KMS-11 (cell line): ENCODE measurements around the gene CTU1.

Source experiments
- H2AFZ ChIP-seq: fragments of 200-600 bp; sonication (generic); 2 replicates; pipeline ENCODE4 v1.6.1; 2016; ENCODE audit warnings: antibody characterized with exemption, mixed run types, low read depth
- H3K27ac ChIP-seq: fragments of 200-600 bp; sonication (generic); 2 replicates; pipeline ENCODE4 v1.6.1; 2016; ENCODE audit warnings: mild to moderate bottlenecking, mixed run types
- H3K27me3 ChIP-seq: fragments of 200-600 bp; sonication (generic); 2 replicates; pipeline ENCODE4 v1.6.1; 2017; ENCODE audit warnings: mild to moderate bottlenecking, low read depth, mixed run types, moderate library complexity; ENCODE audit not compliant: insufficient read depth
- H3K36me3 ChIP-seq: fragments of 200-600 bp; sonication (generic); 2 replicates; pipeline ENCODE4 v1.6.1; 2017; ENCODE audit warnings: mild to moderate bottlenecking, mixed run types; ENCODE audit not compliant: insufficient read depth
- H3K4me1 ChIP-seq: fragments of 200-600 bp; sonication (generic); 2 replicates; pipeline ENCODE4 v1.6.1; 2016; ENCODE audit warnings: mild to moderate bottlenecking, low read depth, mixed run types; ENCODE audit not compliant: poor library complexity, severe bottlenecking
- H3K4me2 ChIP-seq: fragments of 200-600 bp; sonication (generic); 2 replicates; pipeline ENCODE4 v1.7.0; 2016; ENCODE audit warnings: mild to moderate bottlenecking, mixed run types
- H3K4me3 ChIP-seq: fragments of 200-600 bp; sonication (generic); IDR thresholded peaks from 2 replicates; pipeline ENCODE4 v1.6.1; 2017; ENCODE audit warnings: low read depth, low read length, mixed read lengths; ENCODE audit not compliant: insufficient read depth
- H3K79me2 ChIP-seq: fragments of 200-600 bp; sonication (generic); 2 replicates; pipeline ENCODE4 v1.6.1; 2016; ENCODE audit warnings: low read depth, mixed run types; ENCODE audit not compliant: insufficient read depth
- H3K9ac ChIP-seq: fragments of 200-600 bp; sonication (generic); 2 replicates; pipeline ENCODE4 v1.6.1; 2016; ENCODE audit warnings: mild to moderate bottlenecking, mixed run types
- H4K20me1 ChIP-seq: fragments of 200-600 bp; sonication (generic); 2 replicates; pipeline ENCODE4 v1.6.1; 2016; ENCODE audit warnings: mild to moderate bottlenecking, mixed run types; ENCODE audit not compliant: insufficient read depth
- CTCF ChIP-seq: fragments of 200-600 bp; sonication (generic); conservative IDR thresholded peaks from 2 replicates; pipeline ENCODE4 v1.6.1; 2017; ENCODE audit warnings: low read depth, mild to moderate bottlenecking, antibody characterized with exemption, low read length, moderate library complexity, mixed read lengths

The CTU1 gene

GRCh38 chr19:51140441-51140840 lies 32.2 kb upstream of the CTU1 start:
- Histone ChIP-seq H3K4me1 (no peaks in the 10 kb centered on the region), H2AFZ (no peak overlapping the region), H3K4me3 (no peak overlapping the region), H3K36me3 (no peaks in the 10 kb centered on the region), H3K4me2 (no peak overlapping the region), H3K27me3 (peaks cover 16% of the 10 kb centered on the region; the same call in 1 of the 2 replicates), H4K20me1 (no peaks in the 10 kb centered on the region), H3K9ac (no peak overlapping the region), H3K79me2 (no peaks in the 10 kb centered on the region), H3K27ac (no peak overlapping the region)
- TF ChIP-seq CTCF = no peak

GRCh38 chr19:51139299-51140014 lies 31.2 kb upstream of the CTU1 start:
- H2AFZ ChIP-seq = no peak overlapping the region
- H4K20me1 ChIP-seq = no peaks in the 10 kb centered on the region
- peaks cover 16% of the 10 kb centered on the region; the same call in 1 of the 2 replicates for H3K27me3 ChIP-seq
- no peaks in the 10 kb centered on the region for H3K79me2 ChIP-seq
- H3K27ac ChIP-seq = no peak overlapping the region
- H3K36me3 ChIP-seq = no peaks in the 10 kb centered on the region
- no peaks in the 10 kb centered on the region for H3K4me1 ChIP-seq
- H3K9ac ChIP-seq = no peak overlapping the region
- no peak overlapping the region for H3K4me2 ChIP-seq
- TF ChIP-seq CTCF = no peak
- H3K4me3 ChIP-seq = no peak overlapping the region

- Histone ChIP-seq H3K9ac (no peak overlapping the region), H3K27ac (no peak overlapping the region), H3K4me1 (no peaks in the 10 kb centered on the region), H3K36me3 (no peaks in the 10 kb centered on the region), H3K27me3 (peaks cover 19% of the 10 kb centered on the region; the same call in 1 of the 2 replicates), H3K4me3 (no peak overlapping the region), H2AFZ (no peak overlapping the region), H3K79me2 (no peaks in the 10 kb centered on the region), H3K4me2 (no peak overlapping the region), H4K20me1 (no peaks in the 10 kb centered on the region)
- TF ChIP-seq CTCF = no peak
Observed at GRCh38 chr19:51138549-51138979, 30.4 kb upstream of the CTU1 start.

- Histone ChIP-seq H3K27me3 (peaks cover 19% of the 10 kb centered on the region; the same call in 1 of the 2 replicates), H3K4me3 (no peak overlapping the region), H3K4me1 (no peaks in the 10 kb centered on the region), H3K9ac (no peak overlapping the region), H3K4me2 (no peak overlapping the region), H4K20me1 (no peaks in the 10 kb centered on the region), H3K27ac (no peak overlapping the region), H3K79me2 (no peaks in the 10 kb centered on the region), H3K36me3 (no peaks in the 10 kb centered on the region), H2AFZ (no peak overlapping the region)
- no peak for TF ChIP-seq CTCF
Observed at GRCh38 chr19:51137792-51138425, 29.7 kb upstream of the CTU1 start.
